IPS DF 6.9 (cell line): Measurements from ENCODE around the gene ATAD3C.
"Not testable (repeated sequence)": the region's sequence is repeated elsewhere in the genome, so short reads cannot be mapped to it uniquely, and the experiment has no call there.

Experiments used
- DNase-seq: peaks from one replicate; pipeline ENCODE4 v3.0.0-alpha.2; 2013; ENCODE audit warnings: low read depth, low spot score
- H3K27ac ChIP-seq: one replicate; pipeline ENCODE4 v1.5.1; 2013; ENCODE audit warnings: low read length, control low read depth
- H3K27me3 ChIP-seq: 2 replicates; pipeline ENCODE4 v1.6.1; 2013; ENCODE audit warnings: mild to moderate bottlenecking, low read length; ENCODE audit not compliant: control insufficient read depth, insufficient read depth
- H3K36me3 ChIP-seq: 2 replicates; pipeline ENCODE4 v1.6.1; 2013; ENCODE audit warnings: low read length; ENCODE audit not compliant: control insufficient read depth, insufficient read depth
- H3K4me1 ChIP-seq: 2 replicates; pipeline ENCODE4 v1.6.1; 2013; ENCODE audit warnings: low read length; ENCODE audit not compliant: control insufficient read depth, insufficient read depth
- H3K4me3 ChIP-seq: 2 replicates; pipeline ENCODE4 v1.5.1; 2013; ENCODE audit warnings: mild to moderate bottlenecking, low read length
- H3K9me3 ChIP-seq: 2 replicates; pipeline ENCODE4 v1.6.1; 2013; ENCODE audit warnings: low read length, inconsistent platforms; ENCODE audit not compliant: control insufficient read depth, insufficient read depth
- WGBS: extraction: QIAGEN DNeasy Blood & Tissue Kit; methylation state at CpG from one replicate; pipeline ENCODE4 v1.1.7; 2013; ENCODE audit warnings: mixed read lengths, missing lambda C conversion rate; ENCODE audit not compliant: insufficient read length, insufficient coverage; 5-methylcytosine and 5-hydroxymethylcytosine counted together

The ATAD3C gene, protein sequence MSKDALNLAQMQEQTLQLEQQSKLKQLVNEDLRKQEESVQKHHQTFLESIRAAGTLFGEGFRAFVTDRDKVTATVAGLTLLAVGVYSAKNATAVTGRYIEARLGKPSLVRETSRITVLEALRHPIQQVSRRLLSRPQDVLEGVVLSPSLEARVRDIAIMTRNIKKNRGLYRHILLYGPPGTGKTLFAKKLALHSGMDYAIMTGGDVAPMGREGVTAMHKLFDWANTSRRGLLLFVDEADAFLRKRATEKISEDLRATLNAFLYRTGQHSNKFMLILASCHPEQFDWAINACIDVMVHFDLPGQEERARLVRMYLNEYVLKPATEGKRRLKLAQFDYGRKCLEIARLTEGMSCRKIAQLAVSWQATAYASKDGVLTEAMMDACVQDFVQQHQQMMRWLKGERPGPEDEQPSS

DNA sequence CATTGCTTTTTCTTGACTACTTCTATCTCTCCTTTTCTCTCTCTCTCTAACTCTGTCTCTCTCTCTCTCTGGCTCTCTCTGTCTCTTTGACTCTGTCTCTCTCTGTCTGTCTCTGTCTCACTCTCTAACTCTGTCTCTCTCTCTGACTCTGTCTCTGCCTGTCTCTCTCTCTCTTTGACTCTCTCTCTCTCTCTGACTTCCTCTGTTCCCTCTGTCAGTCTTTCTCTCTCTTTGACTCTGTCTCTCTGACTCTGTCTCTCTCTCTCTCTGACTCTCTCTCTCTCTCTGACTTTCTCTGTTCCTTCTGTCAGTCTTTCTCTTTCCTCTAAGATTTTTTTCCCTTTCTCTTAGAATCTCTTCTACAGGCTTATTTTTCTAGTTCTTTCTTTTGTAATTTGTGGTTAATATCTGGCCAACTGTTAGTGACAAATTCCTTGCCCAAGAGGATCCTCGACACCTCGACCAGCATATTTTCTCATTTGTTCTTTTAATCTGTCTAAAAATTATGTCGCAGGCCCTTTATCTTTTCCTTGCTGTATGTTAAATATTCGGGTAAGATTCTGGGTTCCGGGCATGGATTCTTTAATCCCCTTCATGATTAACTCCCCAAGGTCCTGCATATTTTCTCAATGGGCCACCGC, at the start of gene ATAD3C:
Gene ATAD3C, plus strand, starts transcription at position 591 of the 641 bp plus-strand sequence. CDS start 995 bp downstream, outside the sequence.
- H3K27me3 ChIP-seq, result no peaks in the 10 kb centered on the region
- WGBS, result no CpG with 5 or more reads among the region's 6 CpGs
- H3K4me3 ChIP-seq, result no peak within 1 kb of the TSS
- H3K9me3 ChIP-seq, result no peaks in the 10 kb centered on the region
- no peak for DNase-seq
- H3K36me3 ChIP-seq, result no peaks in the 10 kb centered on the region
- H3K27ac ChIP-seq, result no peak within 1 kb of the TSS
- no peaks in the 10 kb centered on the region for H3K4me1 ChIP-seq

DNA sequence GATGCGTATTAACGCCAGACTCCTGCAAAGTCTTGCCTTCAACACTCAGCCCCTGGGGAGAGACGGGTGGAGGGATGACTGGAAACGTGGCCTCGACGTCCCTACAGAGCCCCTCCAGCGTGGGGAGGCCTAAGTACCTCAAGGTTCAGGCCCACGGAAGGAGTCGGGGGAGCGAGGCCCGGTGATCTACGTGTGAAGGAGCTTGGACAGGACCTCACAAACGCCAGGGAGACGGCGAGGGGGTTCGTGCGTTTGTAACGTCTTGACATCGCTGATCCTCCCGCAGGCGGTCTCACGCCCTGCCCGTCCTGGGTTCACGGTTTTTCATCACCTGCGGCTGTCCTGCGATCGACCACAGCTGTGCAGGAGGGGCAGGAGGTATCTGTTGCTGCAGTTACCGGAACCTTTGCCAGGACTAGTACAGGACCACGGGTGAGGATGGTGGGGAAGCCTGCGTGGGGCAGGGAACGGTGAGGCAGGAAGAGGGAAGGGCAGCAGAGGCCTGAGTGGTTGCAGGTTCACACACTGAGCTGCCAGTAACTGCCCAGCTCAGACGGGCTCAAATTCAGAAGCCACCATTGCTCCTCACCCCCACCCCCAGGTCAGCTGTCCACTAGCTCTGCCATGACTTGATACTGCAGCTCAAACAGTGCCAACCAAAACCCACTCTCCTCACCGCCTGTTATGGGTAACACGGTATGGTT, 49.5 kb upstream of the ATAD3C start:
- Histone ChIP-seq H3K9me3 (no peaks in the 10 kb centered on the region), H3K36me3 (peaks cover 24% of the 10 kb centered on the region), H3K27me3 (no peaks in the 10 kb centered on the region), H3K4me3 (peak overlapping the region; percentile 88), H3K4me1 (0 out of 2 replicates have a peak, but pooled peaks cover 2% of the 10 kb centered on the region), H3K27ac (no peak overlapping the region)
- no CpG with 5 or more reads among the region's 34 CpGs for WGBS
- DNase-seq, result no peak

DNA sequence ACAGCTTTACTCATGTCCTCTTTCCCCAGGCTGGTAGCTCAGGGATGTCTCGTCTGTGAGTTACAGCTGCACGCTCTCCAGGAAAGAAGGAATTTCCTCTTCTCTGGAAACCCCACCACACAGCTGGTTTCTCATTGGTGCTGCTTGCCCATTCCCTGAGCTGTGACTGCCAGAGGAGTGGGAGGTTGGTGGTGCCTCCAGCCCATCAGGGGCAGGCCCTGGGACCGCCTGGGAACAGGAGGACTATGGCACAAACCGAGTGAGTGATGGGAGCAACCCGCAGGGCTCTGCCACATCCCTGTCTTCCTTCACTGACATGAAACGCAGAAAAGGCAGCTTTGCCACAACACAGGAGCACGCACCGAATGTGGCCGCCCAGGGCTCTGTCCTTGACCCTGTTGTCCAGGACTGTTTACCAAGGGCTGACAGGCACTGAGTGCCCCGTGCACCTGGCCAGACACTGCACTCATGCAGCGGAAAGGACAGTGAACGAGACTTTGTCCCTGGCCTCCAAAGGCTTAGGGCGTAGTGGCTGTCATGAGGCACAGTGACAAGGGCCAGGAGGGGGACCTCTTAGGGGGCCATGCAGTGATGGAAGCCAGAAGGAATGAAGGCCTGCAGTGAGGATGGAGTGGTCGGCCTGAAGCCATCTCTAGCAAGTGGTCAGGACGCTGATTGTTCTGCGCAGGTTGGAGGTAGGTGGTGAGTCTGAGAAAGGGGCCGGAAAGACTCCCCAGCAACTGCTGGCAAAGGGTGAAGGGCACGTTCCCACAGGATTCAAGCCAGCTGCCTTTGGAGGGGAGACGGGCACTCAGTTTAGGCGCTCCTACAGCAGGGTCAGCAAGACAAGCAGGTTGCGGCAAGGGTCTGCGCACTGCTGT, 48.7 kb upstream of the ATAD3C start:
- Histone ChIP-seq H3K36me3 (peaks cover 23% of the 10 kb centered on the region), H3K27ac (no peak overlapping the region), H3K4me1 (0 out of 2 replicates have a peak, but pooled peaks cover 2% of the 10 kb centered on the region), H3K27me3 (no peaks in the 10 kb centered on the region), H3K4me3 (no peak overlapping the region), H3K9me3 (no peaks in the 10 kb centered on the region)
- WGBS, result no CpG with 5 or more reads among the region's 22 CpGs
- no peak for DNase-seq

DNA sequence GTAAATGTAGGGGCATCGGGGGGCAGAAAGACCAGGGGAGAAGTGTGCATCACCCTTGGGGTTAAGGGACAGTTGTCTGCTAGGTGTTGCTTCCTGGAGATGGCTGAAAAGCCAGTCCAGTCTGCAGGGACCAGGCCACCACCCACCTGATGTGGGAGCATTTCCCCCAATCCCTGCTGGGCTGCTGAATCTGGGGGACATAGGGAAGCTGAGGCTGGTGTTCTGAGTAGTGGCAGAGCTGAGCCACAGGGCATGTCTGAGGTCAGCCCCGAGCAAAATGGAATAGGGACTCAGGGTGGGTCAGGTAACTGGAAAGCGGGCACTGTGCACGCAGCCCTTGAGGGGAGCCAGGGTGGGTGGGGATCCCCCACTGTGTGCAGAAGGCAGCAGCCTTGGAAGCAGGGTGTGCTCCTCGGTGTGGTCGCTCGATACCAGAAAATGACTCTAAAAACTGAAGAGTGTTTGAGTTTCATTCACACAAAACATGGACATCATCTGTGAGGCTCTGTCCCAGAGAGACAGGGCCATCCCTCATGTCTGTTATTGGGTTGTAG, 48.0 kb upstream of the ATAD3C start:
- H3K4me1 ChIP-seq, result 0 out of 2 replicates have a peak, but pooled peaks cover 2% of the 10 kb centered on the region
- H3K9me3 ChIP-seq, result no peaks in the 10 kb centered on the region
- DNase-seq, result no peak
- H3K4me3 ChIP-seq, result no peak overlapping the region
- peaks cover 23% of the 10 kb centered on the region for H3K36me3 ChIP-seq
- no peaks in the 10 kb centered on the region for H3K27me3 ChIP-seq
- no CpG with 5 or more reads among the region's 7 CpGs for WGBS
- no peak overlapping the region for H3K27ac ChIP-seq

DNA sequence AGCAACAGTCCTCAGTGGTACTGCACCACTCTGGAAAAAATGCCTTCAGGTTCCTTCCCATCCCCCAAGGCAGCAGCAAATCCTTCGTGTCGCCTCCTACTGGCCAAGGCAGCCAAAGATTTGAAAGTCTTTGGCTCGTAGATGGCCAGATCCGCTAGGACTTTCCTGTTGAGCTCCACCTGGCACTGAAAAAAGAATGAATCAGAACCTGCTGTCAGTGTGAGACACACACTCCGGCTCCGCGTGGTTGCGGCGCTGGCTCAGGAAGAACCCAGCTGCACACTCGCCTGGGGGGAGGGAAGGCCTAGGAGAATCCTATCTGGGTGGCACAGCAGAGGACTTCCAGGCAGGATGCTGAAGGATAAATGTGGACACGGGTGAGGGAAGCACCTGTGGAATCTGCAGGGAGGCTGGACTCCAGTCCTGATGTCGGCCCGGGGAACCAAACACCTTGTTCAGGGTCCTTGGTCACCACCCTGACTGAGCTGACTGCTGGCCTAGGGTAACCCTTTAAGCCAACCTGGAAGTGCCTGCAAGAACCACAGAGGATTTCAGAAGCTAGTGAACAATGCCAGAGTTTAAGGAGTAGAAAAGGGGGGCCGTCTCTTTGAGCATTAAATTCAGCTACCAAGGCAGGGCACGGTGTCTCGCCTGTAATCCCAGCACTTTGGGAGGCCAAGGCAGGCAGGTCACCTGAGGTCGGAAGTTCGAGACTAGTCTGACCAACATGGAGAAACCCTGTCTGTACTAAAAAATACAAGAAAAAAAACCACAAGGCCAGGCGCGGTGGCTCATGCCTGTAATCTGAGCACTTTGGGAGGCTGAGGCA, 47.2 kb upstream of the ATAD3C start:
- H3K27ac ChIP-seq, result no peak overlapping the region
- no peak for DNase-seq
- H3K9me3 ChIP-seq, result no peaks in the 10 kb centered on the region
- peaks cover 20% of the 10 kb centered on the region for H3K36me3 ChIP-seq
- no peaks in the 10 kb centered on the region for H3K27me3 ChIP-seq
- H3K4me3 ChIP-seq, result no peak overlapping the region
- no CpG with 5 or more reads among the region's 20 CpGs for WGBS
- 0 out of 2 replicates have a peak, but pooled peaks cover 2% of the 10 kb centered on the region for H3K4me1 ChIP-seq

DNA sequence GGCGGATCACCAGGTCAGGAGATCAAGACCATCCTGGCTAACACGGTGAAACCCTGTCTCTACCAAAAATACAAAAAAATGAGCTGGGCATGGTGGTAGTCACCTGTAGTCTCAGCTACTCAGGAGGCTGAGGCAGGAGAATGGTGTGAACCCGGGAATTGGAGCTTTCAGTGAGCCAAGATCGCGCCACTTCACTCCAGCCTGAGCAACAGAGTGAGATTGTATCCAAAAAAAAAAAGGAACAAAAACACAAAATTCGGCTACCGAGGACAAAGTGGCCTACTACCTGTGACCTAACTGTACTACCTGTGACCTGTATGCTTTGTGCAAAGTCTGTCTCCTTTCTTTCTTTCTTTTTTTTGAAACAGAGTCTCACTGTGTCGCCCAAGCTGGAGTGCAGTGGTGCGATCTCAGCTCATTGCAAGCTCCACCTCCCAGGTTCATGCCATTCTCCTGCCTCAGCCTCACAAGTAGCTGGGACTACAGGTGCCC, 46.5 kb upstream of the ATAD3C start:
- H3K36me3 ChIP-seq, result peaks cover 19% of the 10 kb centered on the region
- not testable (repeated sequence) for H3K27ac ChIP-seq, H3K9me3 ChIP-seq, H3K27me3 ChIP-seq, DNase-seq, H3K4me3 ChIP-seq, H3K4me1 ChIP-seq
- WGBS, result no CpG with 5 or more reads among the region's 9 CpGs

DNA sequence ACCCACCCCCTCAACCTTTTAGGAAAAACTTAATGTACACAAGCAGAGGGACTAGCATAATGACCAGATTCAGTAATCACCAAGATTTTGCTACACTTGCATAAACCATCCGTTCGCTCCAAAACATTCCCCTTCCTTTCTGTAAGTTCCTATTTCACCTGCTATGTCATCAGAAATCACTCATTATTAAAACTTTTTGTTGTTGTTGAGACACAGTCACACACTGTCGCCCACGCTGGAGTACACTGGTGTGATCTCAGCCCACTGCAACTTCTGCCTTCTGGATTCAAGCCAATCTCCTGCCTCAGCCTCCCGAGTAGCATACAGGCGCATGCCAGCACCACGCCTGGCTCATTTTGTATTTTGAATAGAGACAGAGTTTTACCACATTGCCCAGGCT, 45.8 kb upstream of the ATAD3C start:
- Histone ChIP-seq H3K9me3 (no peaks in the 10 kb centered on the region), H3K27ac (no peak overlapping the region), H3K4me3 (no peak overlapping the region), H3K36me3 (peaks cover 19% of the 10 kb centered on the region), H3K4me1 (0 out of 2 replicates have a peak, but pooled peaks cover 2% of the 10 kb centered on the region), H3K27me3 (no peaks in the 10 kb centered on the region)
- DNase-seq, result no peak
- 100% methylated on average over 2 of the region's 7 CpGs for WGBS

DNA sequence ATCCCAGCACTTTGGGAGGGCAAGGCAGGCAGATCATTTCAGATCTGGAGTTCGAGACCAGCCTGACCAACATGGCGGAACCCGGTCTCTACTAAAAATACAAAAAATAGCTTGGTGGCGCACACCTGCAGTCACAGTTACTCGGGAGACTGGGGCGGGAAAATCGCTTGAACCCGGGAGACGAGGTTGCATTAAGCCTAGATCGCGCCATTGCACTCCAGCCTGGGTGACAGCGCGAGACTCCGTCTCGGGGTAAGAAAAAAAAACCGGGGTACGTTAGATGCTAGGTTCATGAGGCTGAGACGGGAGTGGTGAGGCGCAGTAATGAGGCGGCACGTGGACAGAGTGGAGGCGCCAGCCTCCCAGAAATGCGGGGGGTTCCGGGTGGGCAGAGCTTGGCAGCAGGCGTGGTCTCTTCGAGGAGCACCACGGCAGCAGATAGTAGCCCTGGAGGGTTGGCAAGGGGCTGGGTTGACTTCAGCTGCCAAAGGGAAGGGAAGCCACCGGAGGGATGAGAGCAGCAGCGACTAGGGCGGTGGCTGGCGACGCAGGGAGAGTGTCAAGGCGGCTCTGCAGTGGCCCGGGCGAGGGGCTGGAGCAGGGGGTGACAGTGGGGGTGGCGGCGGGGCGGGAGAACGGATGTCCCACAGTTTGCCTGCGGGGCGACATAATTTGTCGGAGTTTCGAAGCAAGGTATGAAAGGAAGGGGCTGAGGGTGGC, 43.2 kb upstream of the ATAD3C start:
- Histone ChIP-seq H3K9me3 (no peaks in the 10 kb centered on the region), H3K27me3 (no peaks in the 10 kb centered on the region), H3K4me1 (no peaks in the 10 kb centered on the region), H3K4me3 (peak overlapping the region; percentile 92), H3K27ac (no peak overlapping the region), H3K36me3 (peaks cover 12% of the 10 kb centered on the region)
- WGBS, result no CpG with 5 or more reads among the region's 43 CpGs
- no peak for DNase-seq
